ENCODE results near the gene NANOS3. TPM values are rescaled to one million over a fixed set of nuclear protein-coding genes. Genes with fewer than 3 reads are reported as not detected.
A peak's percentile ranks its signal among the peaks of the same experiment; 100 is the strongest.
"Not testable (repeated sequence)": the region's sequence is repeated elsewhere in the genome, so short reads cannot be mapped to it uniquely, and the experiment has no call there.

NANOS3 gene
- total RNA-seq, 1 donor from 2014 or later, result 1.8 TPM

DNA sequence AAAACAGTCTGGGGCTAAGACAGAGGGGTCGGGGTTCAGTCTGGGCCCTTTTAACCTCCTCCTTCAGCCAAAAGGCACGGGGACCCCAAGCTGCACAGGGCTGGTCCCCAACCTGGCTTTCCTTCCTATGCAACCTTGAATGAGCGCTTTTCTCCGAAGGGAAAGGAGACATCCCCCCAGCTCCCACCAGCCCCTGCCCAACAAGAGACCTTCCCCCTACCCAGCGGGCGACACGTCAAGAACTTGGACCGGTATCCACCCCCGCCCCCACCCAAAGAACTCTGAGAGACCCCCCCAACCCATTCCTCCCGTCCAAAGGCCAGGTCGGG is 35.0 kb upstream of the NANOS3 start:
- no peak for DNase-seq
- no peak for ATAC-seq (ENCODE audit: poor library complexity)
- intact Hi-C loops (cut with DNase I), result no loop called here

DNA sequence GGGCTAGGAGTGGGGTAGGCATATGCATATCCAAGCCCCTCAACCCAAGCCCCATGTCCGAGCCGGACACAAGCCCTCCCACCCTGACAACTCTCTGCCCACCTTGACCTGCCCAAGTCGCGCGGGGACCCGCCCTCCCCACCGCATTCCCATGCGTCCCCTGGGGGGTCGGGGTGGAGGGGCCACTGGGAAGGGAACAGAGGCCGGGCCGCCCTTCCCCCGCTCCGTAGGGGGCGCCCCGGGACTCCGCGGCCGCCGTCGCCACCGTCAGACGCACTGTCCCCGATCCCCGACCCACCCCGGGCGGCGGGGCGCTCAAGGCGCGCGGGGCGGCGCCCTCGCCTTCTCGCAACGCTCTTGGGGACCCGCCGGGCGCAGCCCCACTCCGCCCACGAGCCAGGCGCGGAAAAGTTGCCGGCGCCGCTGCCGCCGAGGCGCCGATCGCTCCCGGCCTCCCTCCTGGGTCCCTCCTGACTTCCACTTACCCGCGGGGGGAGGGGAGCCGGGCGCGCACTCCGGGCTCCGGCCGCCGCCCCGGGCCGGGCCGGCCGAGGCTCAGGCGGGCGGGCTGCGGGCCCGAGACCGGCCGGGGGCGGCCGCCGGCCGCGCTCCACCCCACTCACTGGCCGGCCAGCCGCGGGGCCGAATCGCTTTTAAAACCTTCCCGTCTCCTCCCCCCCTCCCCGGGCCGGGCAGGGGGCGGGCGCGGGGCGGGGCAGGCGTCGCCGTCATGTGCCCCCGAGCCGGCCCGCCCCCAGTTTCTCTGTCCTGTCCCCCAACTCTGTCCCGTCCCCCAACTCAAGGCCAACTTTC is 34.4 kb upstream of the NANOS3 start:
- intact Hi-C loops (cut with DNase I), result no loop called here
- ATAC-seq (ENCODE audit: poor library complexity), result peak; percentile 19
- DNase-seq, result peak; percentile 92

DNA sequence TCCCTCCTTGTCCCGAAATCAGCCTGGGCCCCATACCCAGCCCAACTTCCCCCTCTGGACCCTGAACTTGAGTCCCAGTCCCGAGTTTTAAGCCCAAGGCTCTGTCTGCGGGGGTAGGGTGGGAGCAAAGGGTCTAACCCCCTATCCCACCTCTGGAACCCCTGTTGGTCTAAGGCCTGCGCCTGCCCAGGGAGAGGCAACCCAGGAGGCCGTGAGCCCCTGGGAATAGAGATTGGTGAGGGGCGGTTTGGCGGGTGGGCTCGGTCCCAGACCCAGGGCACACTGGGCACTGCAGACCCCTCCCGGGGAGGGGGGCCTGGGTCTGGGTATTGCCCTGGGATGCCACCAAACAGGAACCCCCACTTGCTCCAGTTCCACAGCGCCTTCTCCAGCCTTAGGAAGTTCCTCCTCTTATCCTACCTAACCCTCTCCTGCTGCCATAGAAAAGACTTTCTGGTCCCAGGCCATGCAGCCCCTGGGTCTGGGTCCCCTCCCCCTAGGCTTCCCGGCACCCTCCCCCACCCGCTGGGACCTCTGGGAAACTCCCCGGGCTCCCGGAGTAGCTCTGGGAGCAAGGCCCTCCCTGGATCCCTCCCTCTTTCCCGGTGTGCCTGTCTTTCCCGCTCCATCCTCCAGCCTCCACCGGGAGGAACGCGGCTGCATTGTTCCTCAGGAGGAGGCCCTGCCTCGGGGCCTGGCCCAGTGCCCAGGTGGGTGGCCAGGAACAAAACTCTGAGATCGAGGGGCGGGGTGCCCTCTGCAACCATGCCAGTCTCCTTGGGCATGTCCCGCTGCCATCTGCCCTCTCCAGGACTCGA is 33.6 kb upstream of the NANOS3 start:
- ATAC-seq (ENCODE audit: poor library complexity) (no peak), DNase-seq (peak; percentile 72)
- intact Hi-C loops (cut with DNase I), result no loop called here

DNA sequence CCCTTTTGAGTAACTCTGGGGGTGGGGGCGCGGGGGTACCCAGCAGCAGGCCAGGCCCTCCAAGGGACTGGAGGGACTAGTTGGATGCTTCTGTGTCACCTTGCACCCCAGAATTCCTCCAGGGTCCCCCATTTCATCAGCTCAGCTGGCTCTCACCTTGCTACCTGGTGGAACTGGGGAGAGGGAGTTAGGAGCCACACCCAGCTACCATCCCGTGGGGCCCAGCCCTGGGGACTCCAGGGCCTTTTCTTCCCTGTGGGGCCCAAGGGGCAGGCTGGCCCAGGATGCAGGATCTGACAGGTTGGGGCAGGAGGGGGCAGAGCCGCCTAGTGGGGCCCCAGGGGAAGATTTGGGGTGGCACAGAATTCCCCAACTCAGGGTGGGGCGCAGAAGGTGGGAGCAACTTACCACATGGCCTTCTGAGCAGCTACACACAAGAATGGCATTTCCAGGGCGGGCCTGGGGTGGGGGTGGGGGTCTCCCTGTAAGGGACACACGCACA is 32.8 kb upstream of the NANOS3 start:
- no peak for DNase-seq
- intact Hi-C loops (cut with DNase I), result no loop called here
- ATAC-seq (ENCODE audit: poor library complexity), result no peak

DNA sequence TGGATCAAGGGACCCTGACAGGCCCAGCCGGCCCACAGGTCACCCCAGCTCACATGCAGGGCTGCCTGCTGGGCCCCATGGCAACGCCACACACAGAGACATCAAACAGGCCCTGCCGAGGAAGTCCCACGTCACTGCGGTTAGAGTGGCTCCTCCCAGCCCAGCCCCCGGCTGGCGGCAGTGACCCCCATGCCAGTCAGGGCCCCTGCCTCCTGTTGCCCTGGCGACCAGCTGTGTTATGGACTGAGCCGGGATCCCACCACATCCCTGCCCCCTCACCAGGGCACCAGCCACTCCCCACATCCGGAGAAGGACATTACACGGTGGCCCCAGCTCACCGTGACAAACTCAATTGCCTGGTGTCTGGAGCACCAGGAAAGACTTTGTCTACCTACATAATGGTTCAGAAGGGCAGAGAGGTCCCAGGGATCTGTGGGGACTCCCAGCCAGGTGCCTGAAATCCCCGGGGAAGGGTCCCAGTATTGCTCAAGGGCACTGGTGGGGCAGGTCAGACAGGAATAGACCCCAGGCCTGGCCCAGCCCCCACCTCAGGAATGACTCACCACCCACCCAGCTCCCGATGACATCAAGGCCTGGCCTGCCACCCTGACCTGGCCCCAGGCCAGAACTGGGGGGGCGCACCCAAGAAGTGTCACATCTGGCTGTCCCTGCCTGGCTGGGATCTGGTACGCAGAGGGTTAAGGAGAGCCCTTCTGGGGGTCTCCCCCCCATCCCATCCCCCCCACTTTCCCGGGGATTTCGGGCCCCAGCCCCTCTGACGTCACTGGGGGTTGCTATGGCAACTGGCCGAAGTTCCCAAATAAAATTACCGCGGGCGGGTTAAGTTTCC is 30.2 kb upstream of the NANOS3 start:
- intact Hi-C loops (cut with DNase I), result no loop called here
- DNase-seq, result peak; percentile 93
- ATAC-seq (ENCODE audit: poor library complexity), result peak; percentile 56

DNA sequence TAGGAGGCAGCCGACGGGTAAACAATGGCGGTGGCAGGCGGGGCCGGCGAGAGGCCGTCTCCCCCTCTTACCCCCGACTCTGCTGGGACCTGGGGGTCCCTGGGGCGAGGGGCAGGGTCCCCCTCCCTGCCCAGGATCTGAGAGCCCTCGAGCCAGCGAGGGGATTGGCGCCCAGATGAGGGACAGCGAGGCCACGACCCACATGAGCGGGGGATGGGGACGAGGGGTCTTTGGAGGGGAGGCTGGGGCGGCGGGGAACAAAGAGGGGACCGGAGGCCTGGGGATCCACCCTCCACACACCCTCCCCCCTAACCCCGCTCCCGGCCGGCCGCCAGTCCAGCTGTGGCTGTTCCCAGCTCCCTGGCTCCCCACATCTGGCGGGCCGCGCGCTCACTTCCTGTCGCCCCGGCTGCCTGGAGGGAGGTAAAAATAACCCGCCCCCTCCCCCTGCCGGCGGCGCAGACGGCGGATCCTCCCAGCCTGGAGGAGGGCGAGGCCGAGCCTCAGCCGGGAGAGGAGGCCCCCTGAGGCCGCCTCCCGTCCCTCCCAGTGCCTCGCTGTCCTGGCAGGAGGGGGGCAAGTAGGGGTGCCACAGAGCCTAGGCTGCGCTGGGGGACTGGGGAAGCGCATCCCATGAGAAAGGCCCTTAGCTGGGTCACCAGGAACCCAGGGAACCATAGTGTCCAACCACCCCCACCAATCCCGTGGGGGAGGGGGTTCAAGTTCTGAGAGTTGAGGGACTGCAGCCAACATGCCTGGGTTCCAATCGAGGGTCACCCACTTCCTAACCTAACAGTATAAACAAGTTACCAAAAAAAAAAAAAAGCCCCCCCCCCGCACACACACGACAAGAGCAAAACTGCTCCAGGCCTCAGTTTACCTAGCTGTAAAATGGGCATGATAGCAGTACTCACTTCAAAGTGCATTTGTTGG is 29.3 kb upstream of the NANOS3 start:
- ATAC-seq (ENCODE audit: poor library complexity), result peak; percentile 78
- DNase-seq, result peak; percentile 97
- intact Hi-C loops (cut with DNase I), result no loop called here

DNA sequence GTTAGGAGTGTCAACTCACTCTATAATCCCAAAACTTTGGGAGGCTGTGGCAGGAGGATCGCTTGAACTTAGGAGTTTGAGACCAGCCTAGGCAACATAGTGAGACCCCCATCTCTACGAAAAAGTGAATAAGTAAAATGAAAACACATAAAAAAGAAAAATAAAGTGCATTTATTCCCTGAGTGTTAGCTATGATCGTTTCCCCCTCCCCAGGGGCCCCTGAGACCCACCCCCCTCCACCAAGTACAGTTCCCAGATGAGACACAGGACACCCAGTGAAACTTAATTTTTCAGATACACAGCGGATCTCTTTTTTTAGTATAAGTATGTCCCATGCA is 28.6 kb upstream of the NANOS3 start:
- ATAC-seq (ENCODE audit: poor library complexity) (no peak), DNase-seq (no peak)
- intact Hi-C loops (cut with DNase I), result no loop called here

DNA sequence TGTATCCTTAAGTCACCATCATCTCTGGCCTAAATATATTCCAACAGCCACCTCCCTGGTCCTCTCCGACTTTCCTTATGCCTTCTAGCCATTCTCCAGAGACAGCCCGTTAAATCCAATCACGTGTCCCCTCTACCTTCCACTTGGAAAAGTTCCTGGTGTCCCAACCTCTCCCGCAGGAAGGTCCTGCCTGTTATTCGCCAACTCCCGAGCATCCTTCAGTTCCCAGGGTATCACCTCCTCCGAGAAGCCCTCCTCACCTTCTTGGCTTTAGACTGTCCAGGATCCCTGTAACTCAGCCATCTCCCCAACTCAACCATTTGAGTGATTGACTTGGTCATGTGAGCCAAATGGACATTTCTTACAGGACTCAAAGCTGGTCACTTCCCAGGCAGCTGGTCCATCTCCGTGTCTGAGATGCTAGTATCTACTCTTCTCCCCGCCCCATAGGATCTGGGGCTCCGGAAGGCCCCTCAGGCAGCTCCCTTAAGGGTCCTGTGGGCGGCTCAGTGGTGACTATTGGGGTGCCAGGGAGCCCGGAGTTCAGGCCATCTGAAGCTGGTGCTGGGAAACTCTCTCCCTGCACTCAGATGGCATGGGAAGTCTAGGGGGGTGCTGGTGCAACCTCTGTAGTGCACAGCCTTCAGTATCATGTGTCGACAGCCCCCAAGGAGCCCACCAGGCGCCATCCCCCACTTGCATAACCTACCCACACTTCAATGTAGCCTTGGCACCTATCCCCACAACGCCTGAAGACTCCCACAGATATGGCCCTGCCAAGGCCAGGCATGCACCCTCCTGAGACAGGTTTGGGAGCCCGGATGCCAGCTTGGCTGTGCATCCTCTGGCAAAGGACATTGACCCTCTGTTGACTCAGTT is 27.9 kb upstream of the NANOS3 start:
- no peak for DNase-seq
- no peak for ATAC-seq (ENCODE audit: poor library complexity)
- intact Hi-C loops (cut with DNase I), result no loop called here

DNA sequence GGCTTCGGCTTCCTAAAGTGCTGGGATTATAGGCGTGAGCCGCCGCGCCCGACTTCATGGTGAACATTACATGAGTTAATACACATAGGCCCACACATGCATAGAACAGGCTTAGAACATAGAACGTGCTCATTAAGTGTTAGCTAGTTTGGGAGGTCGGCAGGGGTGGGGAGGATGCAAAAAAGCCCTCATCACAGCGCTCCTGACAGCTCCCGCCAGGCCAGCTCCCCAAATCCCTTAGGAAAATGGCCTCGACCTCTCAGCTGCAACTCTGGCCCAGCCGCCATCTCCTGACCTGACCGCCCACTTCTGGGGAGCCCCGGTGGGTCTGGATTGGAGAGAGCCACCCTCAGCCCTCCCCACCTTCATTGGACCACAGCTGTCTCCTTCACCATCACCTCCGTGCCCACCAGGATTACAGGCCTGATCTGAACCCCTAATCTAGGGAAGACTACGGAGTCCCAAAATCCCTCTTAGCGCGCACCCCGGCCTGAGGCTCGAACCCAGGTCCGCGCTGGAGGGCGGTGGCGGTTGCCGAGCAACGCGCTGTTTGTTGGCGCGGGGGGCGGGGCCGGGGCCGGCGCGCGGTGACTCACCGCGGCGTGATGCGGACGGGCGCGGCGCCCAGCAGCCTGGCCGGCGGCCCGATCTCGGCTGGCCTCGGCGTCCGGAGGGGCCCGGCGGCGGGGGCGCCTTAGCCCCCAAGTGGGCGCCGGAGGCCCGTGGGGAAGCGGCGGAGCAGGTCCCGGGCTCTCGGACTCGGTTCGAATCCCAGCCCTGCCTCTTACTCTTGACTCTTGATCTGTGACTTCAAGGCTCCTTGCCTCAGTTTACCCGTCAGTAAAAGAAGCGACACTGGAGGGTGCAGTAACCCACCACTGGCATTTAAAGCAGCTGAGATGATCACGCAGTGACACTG is 26.7 kb upstream of the NANOS3 start:
- peak; percentile 51 for ATAC-seq (ENCODE audit: poor library complexity)
- peak; percentile 93 for DNase-seq
- intact Hi-C loops (cut with DNase I), result no loop called here

DNA sequence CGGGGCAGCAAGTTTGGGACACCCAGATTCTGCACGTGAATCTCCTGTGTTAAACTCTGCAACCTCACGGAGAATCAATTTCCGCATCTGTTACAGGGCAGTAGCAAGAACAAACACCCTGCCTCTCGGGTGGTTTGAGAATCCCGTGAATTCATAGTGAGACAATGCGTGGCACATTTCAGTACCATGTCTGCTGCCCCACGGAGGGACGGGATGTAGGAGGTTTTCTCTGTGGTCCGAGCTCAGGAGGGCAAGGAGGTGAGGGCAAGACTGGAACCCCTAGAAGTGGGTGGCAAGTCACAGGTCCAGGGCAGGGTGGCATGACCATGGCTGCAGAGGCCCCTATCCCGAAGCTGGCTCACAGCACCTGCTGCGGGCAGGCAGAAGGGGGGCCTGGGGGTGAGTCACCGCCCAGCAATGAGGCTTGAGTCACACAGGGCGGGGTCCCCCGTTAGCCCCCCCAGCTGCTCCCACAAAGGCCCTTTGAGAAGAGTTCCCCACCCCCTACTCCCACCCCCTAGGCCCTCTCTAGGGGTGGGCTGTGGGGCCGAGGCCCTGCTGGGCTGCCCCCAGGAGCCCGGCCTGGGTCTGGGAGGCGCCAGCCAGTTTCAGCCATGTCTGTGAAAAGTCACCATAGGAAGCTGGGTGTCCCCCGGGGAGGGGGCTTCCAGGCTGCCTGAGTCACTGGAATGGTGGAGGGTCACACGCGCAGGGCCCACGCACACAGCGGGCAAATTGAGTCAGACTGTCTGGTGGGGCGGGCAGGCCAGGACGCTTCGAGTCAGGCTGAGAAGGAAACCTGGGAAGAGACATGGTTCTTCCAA is 25.8 kb upstream of the NANOS3 start:
- intact Hi-C loops (cut with DNase I), result no loop called here
- ATAC-seq (ENCODE audit: poor library complexity) (peak; percentile 35), DNase-seq (peak; percentile 85)

DNA sequence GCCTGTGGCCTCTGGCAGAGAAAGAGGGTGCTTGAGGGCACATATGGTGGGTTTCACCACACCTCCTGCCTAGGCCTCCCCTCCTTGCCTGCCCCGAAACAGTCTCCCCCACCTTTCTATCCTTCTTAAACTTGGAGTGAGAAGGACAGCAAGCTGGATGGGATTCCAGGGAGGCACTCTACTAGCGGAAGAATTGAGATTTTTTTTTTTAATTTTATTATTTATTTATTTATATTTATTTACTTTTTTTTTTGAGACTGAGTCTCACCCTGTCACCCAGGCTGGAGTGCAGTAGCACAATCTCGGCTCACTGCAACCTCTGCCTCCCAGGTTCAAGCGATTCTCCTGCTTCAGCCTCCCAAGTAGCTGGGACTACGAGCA is 25.2 kb upstream of the NANOS3 start:
- ATAC-seq (ENCODE audit: poor library complexity); DNase-seq; intact Hi-C loops (cut with DNase I): not testable (repeated sequence)

DNA sequence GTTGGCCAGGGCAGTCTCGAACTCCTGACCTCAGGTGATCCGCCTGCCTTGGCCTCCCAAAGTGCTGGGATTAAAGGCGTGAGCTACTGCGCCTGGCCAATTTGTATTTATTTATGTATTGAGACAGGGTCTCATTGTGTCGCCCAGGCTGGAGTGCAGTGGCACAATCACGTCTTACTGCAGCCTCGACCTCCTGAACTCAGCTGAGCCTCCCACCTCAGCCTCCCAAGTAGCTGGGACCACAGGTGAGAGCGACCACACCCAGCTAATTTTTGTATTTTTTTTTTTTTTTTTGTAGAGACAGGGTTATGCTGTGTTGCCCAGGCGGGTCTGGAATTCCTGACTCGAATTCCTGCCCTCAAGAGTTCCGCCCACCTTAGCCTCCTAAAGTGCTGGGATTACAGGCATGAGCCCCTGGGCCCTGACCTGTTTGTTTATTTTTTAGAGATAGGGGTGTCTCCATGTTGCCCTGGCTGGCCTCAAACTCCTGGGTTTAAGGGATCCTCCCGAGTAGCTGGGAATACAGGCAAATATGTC is 24.7 kb upstream of the NANOS3 start:
- intact Hi-C loops (cut with DNase I); ATAC-seq (ENCODE audit: poor library complexity): not testable (repeated sequence)

DNA sequence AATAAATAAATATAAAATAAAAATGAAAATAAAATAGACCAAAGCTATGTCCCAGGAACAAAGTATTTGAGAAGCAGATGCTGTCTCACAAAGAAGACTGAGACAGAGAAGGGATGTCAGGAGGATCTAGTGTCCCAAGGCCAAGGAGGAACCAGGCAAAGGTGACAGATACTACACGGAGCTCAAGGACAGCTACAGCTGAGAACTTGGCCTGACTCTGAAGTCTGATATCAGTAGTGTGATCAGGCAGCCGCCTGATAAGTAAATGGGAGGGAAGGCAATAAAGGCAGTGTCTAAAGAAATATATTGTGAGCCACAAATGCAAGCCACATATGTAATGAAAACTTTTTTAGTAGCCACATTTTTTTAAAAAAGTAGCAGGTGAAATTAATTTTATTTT is 20.4 kb upstream of the NANOS3 start:
- ATAC-seq (ENCODE audit: poor library complexity) (no peak), DNase-seq (no peak)
- intact Hi-C loops (cut with DNase I), result no loop called here

More for the DNA sequence above, 24.7 kb upstream of the NANOS3 start:
- not testable (repeated sequence) for DNase-seq

DNA sequence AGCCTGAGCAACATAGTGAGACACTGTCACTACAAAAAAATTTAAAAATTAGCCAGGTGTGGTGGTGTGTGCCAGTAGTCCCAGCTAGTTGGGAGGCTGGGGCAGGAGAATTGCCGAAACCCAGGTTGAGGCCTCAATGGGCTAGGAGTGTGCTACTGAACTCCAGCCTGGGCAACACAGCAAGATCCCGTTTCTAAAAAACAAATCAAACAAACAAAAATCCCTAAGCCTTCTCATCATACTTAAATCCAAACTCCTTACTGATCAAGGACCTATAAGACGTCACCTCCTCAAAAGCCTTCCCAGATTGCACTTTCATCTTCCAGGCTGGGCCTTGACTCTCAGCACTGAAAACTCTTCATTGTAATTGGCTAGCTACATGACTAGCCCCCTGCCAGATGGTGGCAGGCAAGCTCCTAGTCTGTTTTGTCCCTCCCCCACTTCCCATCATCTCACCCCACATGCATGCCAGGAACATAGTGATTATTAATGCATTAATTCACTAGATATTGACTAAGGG is 17.5 kb upstream of the NANOS3 start:
- intact Hi-C loops (cut with DNase I), result no loop called here
- ATAC-seq (ENCODE audit: poor library complexity), result no peak
- DNase-seq, result no peak
